Ramos (cell line): Measurements from ENCODE around the gene CRTC1.

ENCODE experiments used
- in situ Hi-C: fragments of 300-500 bp; cut with MboI; formaldehyde crosslinking; loops from one replicate; pipeline ENCODE4 v1.14.3; 2022; ENCODE audit warnings: low sequenced_read_pairs; ENCODE audit not compliant: unreplicated experiment

Gene CRTC1

DNA sequence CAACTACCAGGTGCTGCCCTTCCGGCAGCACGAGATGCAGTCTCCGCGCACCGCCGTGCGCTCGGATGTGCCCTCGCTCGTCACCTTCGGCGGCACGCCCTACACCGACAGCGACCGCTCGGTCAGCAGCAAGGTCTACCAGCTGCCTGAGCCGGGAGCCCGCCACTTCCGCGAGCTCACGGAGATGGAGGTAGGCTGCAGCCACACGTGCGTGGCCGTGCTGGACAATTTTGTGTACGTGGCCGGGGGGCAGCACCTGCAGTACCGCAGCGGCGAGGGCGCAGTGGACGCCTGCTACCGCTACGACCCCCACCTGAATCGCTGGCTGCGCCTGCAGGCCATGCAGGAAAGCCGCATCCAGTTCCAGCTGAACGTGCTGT, 15.2 kb upstream of the CRTC1 start:
- in situ Hi-C loops, result no loop called here

DNA sequence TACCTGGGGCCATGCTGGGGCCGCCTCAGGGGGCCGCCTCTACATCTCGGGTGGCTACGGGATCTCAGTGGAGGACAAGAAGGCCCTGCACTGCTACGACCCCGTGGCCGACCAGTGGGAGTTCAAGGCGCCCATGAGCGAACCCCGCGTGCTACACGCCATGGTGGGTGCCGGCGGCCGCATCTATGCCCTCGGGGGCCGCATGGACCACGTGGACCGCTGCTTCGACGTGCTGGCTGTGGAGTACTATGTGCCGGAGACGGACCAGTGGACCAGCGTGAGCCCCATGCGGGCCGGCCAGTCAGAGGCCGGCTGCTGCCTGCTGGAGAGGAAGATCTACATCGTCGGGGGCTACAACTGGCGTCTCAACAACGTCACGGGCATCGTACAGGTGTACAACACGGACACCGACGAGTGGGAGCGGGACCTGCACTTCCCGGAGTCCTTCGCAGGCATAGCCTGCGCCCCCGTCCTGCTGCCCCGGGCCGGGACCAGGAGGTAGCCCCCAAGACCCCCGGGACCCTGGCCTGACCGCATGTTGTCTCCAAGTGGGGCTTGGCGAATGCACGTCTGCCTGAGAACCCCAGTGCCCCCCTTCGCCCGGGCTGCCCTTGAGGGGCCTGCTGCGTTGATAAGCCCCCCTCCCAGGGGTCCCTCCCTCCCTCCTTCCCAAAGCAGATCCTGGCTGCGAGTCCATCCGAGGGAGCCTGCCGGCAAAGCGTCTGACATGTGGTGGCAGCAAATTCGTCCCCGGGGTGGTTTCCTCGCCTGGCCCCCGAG, 14.5 kb upstream of the CRTC1 start:
- in situ Hi-C loops, result no loop called here

DNA sequence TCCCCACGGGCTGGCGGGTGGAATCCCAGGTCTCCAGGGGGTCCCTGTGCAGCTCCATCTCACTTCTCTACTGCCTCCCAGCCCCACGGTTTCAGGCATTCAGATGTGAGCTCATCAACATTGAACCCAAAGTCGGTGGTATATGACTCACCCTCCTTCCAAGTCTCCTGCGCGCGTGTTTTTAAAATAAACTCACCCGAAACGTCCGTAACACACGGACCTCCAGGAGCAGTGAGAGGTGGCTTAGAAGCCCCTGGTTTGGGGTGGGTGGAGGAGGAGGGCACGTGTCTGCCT, 14.0 kb upstream of the CRTC1 start:
- in situ Hi-C loops, result no loop called here

DNA sequence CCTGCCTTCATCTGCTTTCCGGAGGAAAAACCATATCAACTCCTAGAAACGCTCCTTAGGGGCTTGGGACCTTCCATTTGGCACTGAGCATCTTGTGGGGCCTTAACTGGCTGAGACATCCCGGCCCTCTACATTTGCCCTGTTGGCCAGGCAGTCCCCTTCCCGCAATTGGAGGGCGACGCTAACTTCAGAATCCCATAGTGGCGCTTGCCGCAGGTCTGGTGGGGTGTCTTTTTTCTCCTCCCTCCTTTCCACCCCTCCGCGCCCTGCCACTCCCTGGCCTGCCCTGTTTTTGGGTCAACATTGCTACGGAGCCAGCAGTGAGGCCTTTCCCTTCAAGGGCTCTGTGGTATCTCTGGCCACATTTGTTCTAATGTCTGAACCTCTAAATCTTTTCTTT, 13.6 kb upstream of the CRTC1 start:
- in situ Hi-C loops, result no loop called here

DNA sequence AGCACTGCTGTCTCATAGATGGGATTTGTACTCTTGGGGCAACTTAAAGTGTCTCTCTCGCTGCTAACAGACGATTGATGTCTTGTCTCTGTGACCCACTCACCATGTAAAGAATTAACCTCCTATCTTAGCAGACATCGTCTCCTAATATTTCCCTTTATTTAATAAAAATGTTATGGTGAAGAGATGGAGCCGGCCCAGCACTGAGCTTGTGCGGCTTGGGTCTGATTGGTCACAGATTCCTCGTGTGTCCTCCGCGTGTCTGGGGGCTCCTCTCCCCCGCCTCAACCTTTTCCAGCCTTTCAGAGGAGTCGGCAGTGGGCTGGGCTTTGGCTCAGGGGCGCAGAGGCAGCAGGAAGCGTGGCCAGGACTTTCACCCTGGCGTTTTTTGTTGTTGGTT, 13.2 kb upstream of the CRTC1 start:
- in situ Hi-C loops, result no loop called here

- in situ Hi-C loops, result no loop called here
Observed at GRCh38 chr19:18671303-18672043, 12.0 kb upstream of the CRTC1 start.

- in situ Hi-C loops, result no loop called here
Observed at GRCh38 chr19:18672044-18672451, 11.4 kb upstream of the CRTC1 start.

DNA sequence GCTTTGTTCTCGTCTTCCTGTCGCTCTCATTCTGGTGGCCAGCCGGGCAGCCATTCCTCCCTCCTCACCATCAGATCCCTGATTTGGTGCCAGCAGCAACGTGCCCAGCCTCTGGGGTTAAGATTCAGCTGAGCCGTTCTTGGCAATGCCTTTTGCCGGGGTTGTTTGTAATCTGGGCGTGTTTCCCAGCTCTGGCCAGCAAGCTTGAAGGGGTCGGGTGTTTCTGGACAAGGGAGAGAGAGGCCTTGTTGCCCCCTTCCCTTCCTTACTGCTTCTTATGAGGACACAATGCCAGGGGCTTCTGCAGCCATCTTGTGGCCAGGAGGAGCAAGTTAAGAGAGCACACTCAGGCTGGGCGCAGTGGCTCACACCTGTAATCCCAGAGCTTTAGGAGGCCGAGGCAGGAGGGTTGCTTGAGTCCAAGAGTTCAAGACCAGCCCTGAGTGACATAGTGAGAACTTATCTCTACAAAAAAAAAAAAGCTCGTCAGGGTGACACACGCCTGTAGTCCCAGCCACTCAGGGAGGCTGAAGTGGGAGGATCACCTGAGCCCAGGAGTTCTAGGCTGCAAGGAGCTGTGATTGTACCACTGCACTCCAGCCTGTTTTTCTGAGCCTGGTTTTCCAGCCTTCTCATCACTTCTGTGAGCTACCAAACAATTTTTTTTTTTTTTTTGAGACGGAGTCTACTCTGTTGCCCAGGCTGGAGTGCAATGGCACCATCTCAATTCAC, 10.7 kb upstream of the CRTC1 start:
- in situ Hi-C loops, result no loop called here

DNA sequence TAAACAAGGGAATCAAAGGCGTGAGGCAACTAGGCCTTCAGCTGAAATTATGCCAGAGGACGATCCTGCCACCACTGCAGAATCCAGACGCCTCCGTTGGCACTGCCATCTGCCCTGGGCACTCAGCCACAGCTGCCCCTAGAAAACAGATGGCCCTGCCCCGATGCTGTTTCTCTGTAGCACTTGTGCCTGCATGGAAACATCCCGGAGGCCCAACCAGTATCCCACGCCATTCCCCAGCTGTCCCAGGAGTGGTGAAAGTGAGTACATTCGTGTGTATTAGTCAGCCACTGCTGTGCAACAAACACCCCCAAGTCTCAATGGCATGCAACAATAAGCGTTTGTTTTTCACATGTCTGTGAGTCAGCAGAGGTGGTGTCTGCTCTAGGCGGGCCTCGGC, 8.9 kb upstream of the CRTC1 start:
- in situ Hi-C loops, result no loop called here

DNA sequence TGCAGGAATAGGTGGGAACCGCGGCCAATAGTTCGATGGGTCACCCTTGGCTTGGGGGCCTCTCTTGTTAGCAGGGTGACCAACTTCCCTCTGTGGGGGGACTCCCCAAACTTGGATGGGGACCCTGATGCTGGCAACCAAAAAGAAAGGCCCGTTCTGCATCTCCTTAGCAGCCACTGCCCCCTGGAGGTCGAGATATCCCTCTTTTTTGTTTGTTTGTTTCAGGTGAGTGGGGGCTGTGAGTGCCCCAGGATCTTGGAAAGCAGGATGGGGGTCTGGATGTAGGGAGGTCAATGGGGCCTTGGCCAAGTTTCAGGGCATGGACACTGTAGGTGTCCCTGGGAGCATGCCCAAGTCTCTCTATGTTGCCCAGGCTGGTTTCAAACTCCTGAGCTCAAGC, 7.7 kb upstream of the CRTC1 start:
- in situ Hi-C loops, result no loop called here

DNA sequence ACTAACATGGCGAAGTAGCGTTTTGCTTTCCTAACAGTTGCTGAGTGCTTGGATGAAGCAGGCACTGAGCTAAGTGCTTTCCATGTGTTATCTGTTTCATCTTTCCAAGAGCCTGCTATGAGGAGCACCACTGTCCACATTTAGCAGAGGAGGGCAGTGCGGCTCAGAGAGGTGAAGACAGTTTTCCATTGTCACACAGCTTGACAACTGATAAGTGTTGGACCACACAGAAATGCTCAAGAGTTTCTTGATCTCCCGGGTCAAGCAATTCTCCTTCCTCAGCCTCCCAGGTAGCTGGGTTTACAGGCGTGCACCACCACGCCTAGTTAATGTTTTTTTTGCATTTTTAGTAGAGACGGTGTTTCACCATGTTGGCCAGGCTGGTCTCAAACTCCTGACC, 6.8 kb upstream of the CRTC1 start:
- in situ Hi-C loops, result no loop called here

DNA sequence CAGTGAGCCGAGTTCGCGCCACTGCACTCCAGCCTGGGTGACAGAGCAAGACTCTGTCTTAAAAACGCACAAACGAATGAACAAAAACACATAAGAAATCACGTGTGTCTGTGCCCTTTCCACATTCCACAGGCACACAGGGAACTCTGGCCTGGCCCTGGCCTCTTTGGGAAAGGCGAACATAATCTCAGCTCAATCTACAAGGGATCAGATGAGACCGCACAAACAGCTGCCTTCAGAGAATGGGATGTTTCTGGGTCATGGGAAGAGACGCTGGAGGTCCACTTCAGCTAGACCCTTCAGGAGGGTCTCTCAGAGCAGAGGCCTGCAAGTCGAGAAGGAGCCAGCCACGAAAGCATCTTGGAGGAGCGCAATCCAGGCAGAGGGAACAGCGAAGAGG, 6.3 kb upstream of the CRTC1 start:
- in situ Hi-C loops, result no loop called here

- in situ Hi-C loops, result loop anchor here (5.0 kb wide), 1 partner anchor 228 kb away; no protein-coding TSS in a partner anchor
Observed at GRCh38 chr19:18680148-18680547, 3.3 kb upstream of the CRTC1 start.

GRCh38 chr19:18682807-18683108, 722 bp upstream of the CRTC1 start:
- in situ Hi-C loops, result loop anchor here (5.0 kb wide), 1 partner anchor 230 kb away; no protein-coding TSS in a partner anchor

DNA sequence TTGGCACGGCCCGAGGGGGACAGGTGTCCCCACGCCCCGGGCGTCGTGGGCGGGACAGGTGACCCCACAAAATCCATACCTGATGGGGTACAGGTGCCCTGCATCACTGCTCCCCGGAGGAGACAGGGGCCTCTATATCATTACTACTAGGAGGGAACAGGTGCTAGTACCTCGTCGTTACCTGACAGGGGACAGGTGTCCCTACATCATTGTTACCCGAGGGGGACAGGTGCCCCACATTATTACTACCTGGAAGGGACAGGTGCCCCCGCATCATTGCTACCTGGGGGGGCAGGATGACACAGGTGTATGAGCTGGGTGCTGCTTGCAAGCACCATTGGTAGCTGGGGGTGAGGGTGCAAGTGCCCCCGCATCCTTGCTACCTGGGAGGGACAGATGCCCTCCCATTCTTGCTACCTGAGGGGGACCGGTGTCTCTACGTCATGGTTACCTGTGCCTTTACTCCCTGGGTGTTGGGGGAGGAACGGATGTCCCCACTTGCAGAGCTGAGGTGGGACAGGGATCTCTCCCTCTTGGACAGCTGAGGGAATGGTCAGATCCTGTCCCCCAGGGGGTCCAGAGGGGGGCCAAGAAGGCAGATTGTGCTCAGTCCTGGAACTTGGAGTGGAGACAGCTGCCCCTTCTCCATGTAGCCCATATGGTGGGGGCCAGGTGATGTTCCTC, 620 bp downstream of the CRTC1 start:
- in situ Hi-C loops, result loop anchor here (5.0 kb wide), 1 partner anchor 232 kb away; no protein-coding TSS in a partner anchor

GRCh38 chr19:18684642-18684993, 1.1 kb downstream of the CRTC1 start:
- in situ Hi-C loops, result loop anchor here (5.0 kb wide), 1 partner anchor 232 kb away; no protein-coding TSS in a partner anchor

DNA sequence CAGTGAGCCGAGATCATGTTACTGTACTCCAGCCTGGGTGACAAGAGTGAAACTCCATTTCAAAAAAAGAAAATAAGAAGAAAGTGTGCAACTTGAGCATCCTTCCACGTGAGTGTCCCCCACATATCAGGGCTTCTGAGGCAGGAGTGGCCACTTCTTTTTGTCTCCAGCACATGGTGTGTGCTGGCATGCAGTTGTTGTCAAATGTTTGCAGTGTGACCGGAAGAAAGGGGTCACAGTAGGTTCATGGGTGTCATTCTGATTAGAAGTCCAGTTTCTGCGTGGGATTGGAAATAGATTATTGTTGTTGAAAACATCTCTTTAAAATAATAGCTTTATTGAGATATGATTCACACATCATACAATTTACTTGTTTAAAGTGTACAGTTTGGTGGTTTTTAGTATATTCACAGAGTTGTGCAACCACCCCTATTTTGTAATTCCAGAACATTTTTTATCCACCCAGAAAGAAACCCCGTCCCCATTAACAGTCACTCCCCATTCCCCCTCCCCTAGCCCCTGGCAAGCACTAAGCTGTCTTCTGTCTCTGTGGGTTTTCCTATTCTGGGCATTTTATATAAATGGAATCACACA, 2.2 kb downstream of the CRTC1 start:
- in situ Hi-C loops, result no loop called here

GRCh38 chr19:18687740-18688465, 4.4 kb downstream of the CRTC1 start:
- in situ Hi-C loops, result no loop called here

DNA sequence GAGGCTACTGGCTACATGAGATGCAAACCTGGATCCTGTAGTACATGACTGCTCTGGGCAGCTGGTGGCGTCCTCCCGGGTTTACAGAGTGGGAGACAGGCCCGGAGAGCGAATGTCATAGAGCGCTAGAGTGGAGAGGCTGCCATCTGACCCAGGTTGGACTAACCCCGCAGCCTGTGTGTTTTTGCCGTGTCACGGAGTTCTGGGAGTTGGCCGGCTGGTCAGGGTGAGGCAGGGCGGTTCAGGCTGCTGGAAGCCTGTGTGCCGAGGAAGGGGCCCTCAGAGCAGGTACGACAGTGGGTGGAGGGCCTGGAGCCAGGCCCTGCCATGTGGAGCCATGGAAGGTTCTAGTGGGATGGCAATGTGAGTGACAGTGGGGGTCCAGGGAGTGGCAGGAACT, 12.5 kb downstream of the CRTC1 start:
- in situ Hi-C loops, result no loop called here

DNA sequence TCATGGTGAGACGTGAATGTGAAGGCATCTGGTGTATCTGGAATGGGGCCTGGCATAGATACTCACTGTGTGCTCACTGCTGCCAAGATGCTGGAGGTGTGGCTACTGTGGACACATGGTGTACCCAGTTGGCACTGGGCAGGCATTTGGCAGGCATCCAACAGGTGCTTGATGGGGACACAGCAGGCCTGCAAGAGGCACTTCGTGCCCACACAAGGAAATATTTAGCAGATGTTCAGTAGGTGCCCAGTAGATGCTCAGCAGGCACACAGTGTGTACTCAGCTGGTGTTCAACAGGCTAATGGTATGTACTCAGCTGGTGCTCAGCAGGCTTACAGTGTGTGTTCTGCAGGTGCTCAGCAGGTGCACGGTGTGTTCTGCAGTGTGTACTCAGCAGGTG, 14.2 kb downstream of the CRTC1 start:
- in situ Hi-C loops, result no loop called here
